Endodermal cell (in vitro differentiated cells): ENCODE data around the gene PTTG1IP. TPM values are rescaled to one million over a fixed set of nuclear protein-coding genes. Genes with fewer than 3 reads are reported as not detected.

Experiments
- DNase-seq: peaks from one replicate; pipeline ENCODE4 v3.0.0-alpha.2; 2017
- H3K27ac ChIP-seq: 2 replicates; pipeline ENCODE4 v1.5.1; 2013; ENCODE audit warnings: mild to moderate bottlenecking, low read depth, low read length, moderate library complexity
- H3K27me3 ChIP-seq: 2 replicates; pipeline ENCODE4 v1.6.1; 2013; ENCODE audit warnings: mild to moderate bottlenecking, low read length, moderate library complexity; ENCODE audit not compliant: insufficient read depth, control insufficient read depth, poor library complexity, severe bottlenecking
- H3K36me3 ChIP-seq: 2 replicates; pipeline ENCODE4 v1.7.0; 2013; ENCODE audit warnings: mild to moderate bottlenecking, low read length, moderate library complexity; ENCODE audit not compliant: control insufficient read depth, insufficient read depth
- H3K4me1 ChIP-seq: one replicate; pipeline ENCODE4 v1.7.0; 2013; ENCODE audit warnings: low read length; ENCODE audit not compliant: control insufficient read depth, insufficient read depth
- H3K4me3 ChIP-seq: 2 replicates; pipeline ENCODE4 v1.5.1; 2013; ENCODE audit warnings: mild to moderate bottlenecking, low read length, moderate library complexity
- H3K9ac ChIP-seq: 2 replicates; pipeline ENCODE4 v1.6.1; 2013; ENCODE audit warnings: mild to moderate bottlenecking, low read length, moderate library complexity; ENCODE audit not compliant: poor library complexity, severe bottlenecking; ENCODE audit errors: extremely low read depth
- H3K9me3 ChIP-seq: 2 replicates; pipeline ENCODE4 v1.6.1; 2013; ENCODE audit warnings: mild to moderate bottlenecking, low read length, moderate library complexity; ENCODE audit not compliant: control insufficient read depth
- H3K27ac Mint-ChIP-seq: 2 replicates; pipeline ENCODE4 v1.8.0; 2020; ENCODE audit warnings: mixed read lengths
- H3K27me3 Mint-ChIP-seq: 2 replicates; pipeline ENCODE4 v1.8.0; 2021; ENCODE audit warnings: mild to moderate bottlenecking, mixed read lengths; ENCODE audit not compliant: insufficient read depth
- H3K36me3 Mint-ChIP-seq: 2 replicates; pipeline ENCODE4 v1.8.0; 2020; ENCODE audit warnings: low read depth, mixed read lengths
- H3K4me1 Mint-ChIP-seq: 2 replicates; pipeline ENCODE4 v1.8.0; 2020; ENCODE audit warnings: mixed read lengths
- H3K4me3 Mint-ChIP-seq: 2 replicates; pipeline ENCODE4 v1.8.0; 2020; ENCODE audit warnings: mild to moderate bottlenecking, moderate library complexity, mixed read lengths
- H3K9me3 Mint-ChIP-seq: 2 replicates; pipeline ENCODE4 v1.8.0; 2020; ENCODE audit warnings: mild to moderate bottlenecking, mixed read lengths
- CTCF ChIP-seq: fragments of 200-600 bp; sonication (generic); conservative IDR thresholded peaks from 2 replicates; pipeline ENCODE4 v1.5.0; 2021; ENCODE audit warnings: antibody characterized with exemption, mild to moderate bottlenecking
- WGBS, 2 experiments: methylation state at CpG; one replicate each; pipeline versions ENCODE4 v1.1.5 to v1.1.7; 2013; ENCODE audit warnings: missing lambda C conversion rate in 2 of 2, mixed read lengths in 1 of 2; ENCODE audit not compliant: insufficient coverage in 1 of 2, insufficient read length in 1 of 2; 5-methylcytosine and 5-hydroxymethylcytosine counted together
- total RNA-seq, 2 donors: library from RNA; stranded (reverse); fragmentation: NEBNext Ultra II Directional in 1 of 2; extraction: Animal tissue kit (Norgen Biotek cat#: 25700) in 1 of 2; gene quantifications; 2 replicates in 1 of 2; 3 replicates in 1 of 2; pipeline ENCODE4 v1.2.1, GENCODE V29; 2021

PTTG1IP gene
- total RNA-seq, 2 donors from 2014 or later: 155 to 168 TPM

- Mint-ChIP-seq H3K4me3 (no peak overlapping the region), H3K27ac (no peak overlapping the region), H3K27me3 (no peaks in the 10 kb centered on the region), H3K4me1 (peaks cover 6% of the 10 kb centered on the region), H3K36me3 (peaks cover 61% of the 10 kb centered on the region), H3K9me3 (no peaks in the 10 kb centered on the region)
- no peaks in the 10 kb centered on the region for H3K4me1 ChIP-seq
- peaks cover 54% of the 10 kb centered on the region for H3K36me3 ChIP-seq
- H3K9me3 ChIP-seq: no peaks in the 10 kb centered on the region
- H3K27ac ChIP-seq: no peak overlapping the region
- no peaks in the 10 kb centered on the region for H3K27me3 ChIP-seq
- no peak overlapping the region for H3K4me3 ChIP-seq
- DNase-seq: no peak
- TF ChIP-seq CTCF: no peak
- H3K9ac ChIP-seq: no peak overlapping the region
- WGBS, 2 experiments: 92 to 94% methylated on average over 10 to 20 of the region's 20 CpGs
Observed at GRCh38 chr21:44850208-44850800, 23.2 kb downstream of the PTTG1IP start.

GRCh38 chr21:44849616-44850130 is 23.8 kb downstream of the PTTG1IP start:
- Histone ChIP-seq H3K27me3 (no peaks in the 10 kb centered on the region), H3K9ac (no peak overlapping the region), H3K9me3 (no peaks in the 10 kb centered on the region), H3K36me3 (peaks cover 48% of the 10 kb centered on the region), H3K4me1 (no peaks in the 10 kb centered on the region), H3K4me3 (no peak overlapping the region), H3K27ac (no peak overlapping the region)
- no peak for TF ChIP-seq CTCF
- Mint-ChIP-seq H3K4me1 (peaks cover 6% of the 10 kb centered on the region), H3K9me3 (no peaks in the 10 kb centered on the region), H3K27ac (no peak overlapping the region), H3K27me3 (no peaks in the 10 kb centered on the region), H3K4me3 (no peak overlapping the region), H3K36me3 (peaks cover 55% of the 10 kb centered on the region)
- no peak for DNase-seq
- WGBS, 2 experiments: 92 to 95% methylated on average over 12 of the region's 12 CpGs

- Histone ChIP-seq H3K4me3 (no peak overlapping the region), H3K27ac (no peak overlapping the region), H3K9ac (no peak overlapping the region), H3K36me3 (peaks cover 41% of the 10 kb centered on the region), H3K27me3 (no peaks in the 10 kb centered on the region), H3K4me1 (no peaks in the 10 kb centered on the region), H3K9me3 (no peaks in the 10 kb centered on the region)
- peaks cover 11% of the 10 kb centered on the region for H3K4me1 Mint-ChIP-seq
- 96 to 98% methylated on average over 33 to 36 of the region's 36 CpGs for whole genome bisulfite sequencing, 2 experiments
- H3K4me3 Mint-ChIP-seq: no peak overlapping the region
- no peaks in the 10 kb centered on the region for H3K9me3 Mint-ChIP-seq
- peaks cover 48% of the 10 kb centered on the region for H3K36me3 Mint-ChIP-seq
- no peaks in the 10 kb centered on the region for H3K27me3 Mint-ChIP-seq
- no peak for DNase-seq
- no peak overlapping the region for H3K27ac Mint-ChIP-seq
- TF ChIP-seq CTCF: no peak
Observed at GRCh38 chr21:44848821-44849521, 24.5 kb downstream of the PTTG1IP start.
